ENCODE measurements around the gene ARSG. TPM values are rescaled to one million over a fixed set of nuclear protein-coding genes. Genes with fewer than 3 reads are reported as not detected.

Gene ARSG
- total and polyA plus RNA-seq, 2 of the 13 experiments (the other 11 are each of a cell fraction or from before 2014, with no cell fraction given) = 3.7 to 15.2 TPM

- TF ChIP-seq ATF2 (CRISPR knock-in tag; IDR thresholded peaks at IDR 0.05) (peak; percentile 53; the same call in 1 of the 2 replicates), ZNF136 (CRISPR knock-in tag; IDR thresholded peaks at IDR 0.05; ENCODE audit: low read depth) (peak; percentile 28; the same call in 1 of the 2 replicates), ZSCAN5A (CRISPR knock-in tag; IDR thresholded peaks at IDR 0.05; ENCODE audit: borderline replicate concordance) (peak; percentile 68; the same call in 1 of the 2 replicates), ETV6 (CRISPR knock-in tag; conservative IDR thresholded peaks at IDR 0.05) (0 out of 2 replicates have a peak, but pooled peaks have one; percentile 57), ZKSCAN8 (CRISPR knock-in tag; IDR thresholded peaks at IDR 0.05; ENCODE audit: borderline replicate concordance) (peak; percentile 81), SALL1 (CRISPR knock-in tag; IDR thresholded peaks at IDR 0.05) (peak; percentile 81), TBX2 (CRISPR knock-in tag; IDR thresholded peaks at IDR 0.05; ENCODE audit: borderline replicate concordance) (peak; percentile 89), PRDM10 (CRISPR knock-in tag; IDR thresholded peaks at IDR 0.05; ENCODE audit: low read depth) (no peak), ZNF12 (CRISPR knock-in tag; IDR thresholded peaks at IDR 0.05) (peak; percentile 80), IKZF5 (CRISPR knock-in tag; IDR thresholded peaks at IDR 0.05) (peak; percentile 90), NR2F6 (IDR thresholded peaks at IDR 0.05) (peak; percentile 45; the same call in 1 of the 2 replicates), NR2F6 (CRISPR knock-in tag; IDR thresholded peaks at IDR 0.05) (peak; percentile 29; the same call in 1 of the 2 replicates), ZNF772 (CRISPR knock-in tag; IDR thresholded peaks at IDR 0.05) (peak; percentile 83; the same call in 1 of the 2 replicates), TFDP2 (CRISPR knock-in tag; IDR thresholded peaks at IDR 0.05) (0 out of 2 replicates have a peak, but pooled peaks have one; percentile 17), ZNF350 (CRISPR knock-in tag; IDR thresholded peaks at IDR 0.05; ENCODE audit: borderline replicate concordance, low read depth) (peak; percentile 85; the same call in 1 of the 2 replicates)
Observed at GRCh38 chr17:68398691-68399637, 107.7 kb downstream of the ARSG start (continued).
